ENCODE data around the gene COMMD8. TPM values are rescaled to one million over a fixed set of nuclear protein-coding genes. Genes with fewer than 3 reads are reported as not detected.

Gene COMMD8
- total RNA-seq, 1 donor from 2014 or later, result 15.8 TPM

DNA sequence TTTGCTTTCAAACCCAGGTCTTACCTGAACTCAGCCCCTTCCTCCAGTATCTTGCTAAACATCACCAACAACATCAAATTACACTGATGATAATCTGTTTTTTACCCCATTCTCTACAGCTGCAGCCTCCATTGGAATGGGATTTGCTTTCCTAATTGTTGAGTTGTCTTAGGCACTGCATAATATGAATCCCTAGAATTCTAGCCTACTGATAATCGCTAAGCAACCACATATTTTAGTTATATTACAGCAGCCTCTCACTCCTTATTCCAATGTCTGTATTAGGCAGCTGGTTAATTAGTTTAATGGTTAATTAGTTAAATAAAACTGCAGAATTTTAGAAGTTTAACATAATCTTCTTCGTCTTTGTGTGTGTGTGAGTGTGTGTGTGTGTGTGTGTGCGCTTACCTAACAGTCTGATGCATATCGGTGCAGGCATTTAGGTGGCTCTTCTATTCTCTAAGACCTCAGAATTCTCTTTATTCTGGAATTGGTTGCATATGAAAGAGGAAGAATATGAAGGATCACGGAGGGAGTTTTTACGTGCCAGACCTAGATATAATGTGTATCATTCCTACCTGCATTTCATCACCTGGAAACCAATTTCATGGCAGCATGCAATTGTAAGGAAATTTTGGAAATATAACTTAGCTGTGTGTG lies 5.3 kb upstream of the COMMD8 start:
- Mint-ChIP-seq H3K9me3 (no peaks in the 10 kb centered on the region), H3K4me1 (ENCODE audit: low read depth) (peaks cover 2% of the 10 kb centered on the region), H3K27ac (no peak overlapping the region), H3K4me3 (no peak overlapping the region), H3K36me3 (ENCODE audit: low read depth) (no peaks in the 10 kb centered on the region), H3K27me3 (ENCODE audit: insufficient read depth) (no peaks in the 10 kb centered on the region)
- intact Hi-C loops (cut with micrococcal nuclease), result loop anchor here (10.0 kb wide), 3 partner anchors 366 to 1306 kb away; partner anchors contain the start of genes CNGA1, CORIN and NIPAL1
- DNase-seq (ENCODE audit: low spot score), result no peak

DNA sequence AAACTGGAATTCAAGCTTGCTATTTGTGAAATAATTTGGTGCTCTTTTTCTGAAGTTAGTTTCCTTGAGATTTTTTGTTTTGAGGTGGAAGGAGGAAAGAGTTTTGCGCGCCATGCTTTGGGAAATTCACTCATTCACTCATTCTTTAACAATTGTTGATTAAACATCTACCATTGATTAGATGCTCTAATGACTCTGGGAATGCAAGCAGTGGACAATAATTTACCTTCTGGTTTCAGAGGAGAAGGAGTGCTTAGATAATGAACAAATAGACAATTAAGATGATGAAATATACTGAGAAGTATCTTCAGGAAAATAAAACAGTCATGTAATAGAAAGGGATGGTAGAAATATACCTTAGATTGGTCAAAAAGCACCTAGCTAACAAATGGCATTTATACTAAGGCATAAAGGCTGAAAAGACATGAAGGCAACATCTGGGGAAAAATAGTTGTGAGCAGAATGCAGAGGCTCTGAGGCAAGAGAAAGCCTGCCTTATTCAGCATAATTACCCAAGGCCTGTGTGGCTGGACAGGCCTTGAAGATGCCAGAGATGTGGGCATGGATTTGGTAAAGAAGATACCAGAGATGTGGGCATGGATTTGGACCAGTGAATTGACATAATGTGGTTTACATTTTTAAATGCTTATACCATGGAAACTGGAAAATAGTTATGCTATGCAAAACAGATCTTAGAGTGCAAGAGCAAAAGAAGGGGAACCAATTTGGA lies 2.7 kb upstream of the COMMD8 start:
- intact Hi-C loops (cut with micrococcal nuclease), result loop anchor here (10.0 kb wide), 3 partner anchors 369 to 1309 kb away; partner anchors contain the start of genes CNGA1, CORIN and NIPAL1
- Mint-ChIP-seq H3K27ac (no peak overlapping the region), H3K4me1 (ENCODE audit: low read depth) (peaks cover 25% of the 10 kb centered on the region), H3K27me3 (ENCODE audit: insufficient read depth) (no peaks in the 10 kb centered on the region), H3K4me3 (no peak overlapping the region), H3K36me3 (ENCODE audit: low read depth) (peaks cover 2% of the 10 kb centered on the region), H3K9me3 (no peaks in the 10 kb centered on the region)
- DNase-seq (ENCODE audit: low spot score), result no peak

DNA sequence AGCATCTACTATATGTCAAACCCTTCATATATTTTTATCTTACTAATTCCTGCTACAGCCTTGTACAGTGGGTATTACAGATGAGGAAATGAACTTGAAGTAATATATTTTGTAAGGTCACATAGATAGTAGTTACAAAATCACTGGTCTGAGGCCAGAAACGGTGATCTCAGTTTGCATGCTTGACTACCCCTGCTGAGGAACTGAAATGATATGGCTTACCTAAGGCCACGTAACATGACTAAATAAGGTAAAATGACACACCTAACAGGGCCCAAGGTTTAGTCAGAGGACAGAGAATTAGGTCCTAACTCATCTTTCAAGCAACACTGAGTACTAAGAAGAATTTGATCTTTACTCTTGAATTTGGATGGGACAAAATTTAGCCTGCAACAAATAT lies 1.5 kb upstream of the COMMD8 start:
- no peak overlapping the region for H3K4me3 Mint-ChIP-seq
- no peak overlapping the region for H3K27ac Mint-ChIP-seq
- H3K27me3 Mint-ChIP-seq (ENCODE audit: insufficient read depth), result no peaks in the 10 kb centered on the region
- intact Hi-C loops (cut with micrococcal nuclease), result loop anchor here (10.0 kb wide), 3 partner anchors 370 to 1310 kb away; partner anchors contain the start of genes CNGA1, CORIN and NIPAL1
- H3K4me1 Mint-ChIP-seq (ENCODE audit: low read depth), result peaks cover 32% of the 10 kb centered on the region
- no peak for DNase-seq (ENCODE audit: low spot score)
- peaks cover 2% of the 10 kb centered on the region for H3K36me3 Mint-ChIP-seq (ENCODE audit: low read depth)
- no peaks in the 10 kb centered on the region for H3K9me3 Mint-ChIP-seq

DNA sequence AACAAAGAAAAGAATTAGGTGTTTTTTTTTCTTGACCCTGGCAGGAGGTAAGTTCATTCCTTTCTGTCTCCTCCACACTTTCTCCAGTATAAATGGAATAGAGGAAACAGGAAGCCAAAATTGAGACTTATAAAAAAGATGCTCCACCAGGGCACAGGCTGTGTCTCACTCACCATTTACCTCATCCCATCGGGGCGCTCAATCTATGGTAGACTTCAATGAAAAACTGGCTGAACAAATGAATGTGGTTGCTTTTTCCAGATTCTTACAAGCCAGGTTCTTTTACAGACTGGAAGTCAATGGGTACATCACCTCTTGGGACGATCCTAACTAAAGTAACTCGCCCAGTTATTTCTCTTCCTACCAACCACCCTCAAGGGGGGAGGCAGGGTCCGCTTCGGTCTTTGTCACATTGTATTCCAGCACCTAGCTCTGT lies 685 bp downstream of the COMMD8 start:
- DNase-seq (ENCODE audit: low spot score), result no peak
- peaks cover 32% of the 10 kb centered on the region for H3K4me1 Mint-ChIP-seq (ENCODE audit: low read depth)
- H3K4me3 Mint-ChIP-seq, result peak overlapping the region; percentile 86
- intact Hi-C loops (cut with micrococcal nuclease), result loop anchor here (1.0 to 10.0 kb wide), 9 partner anchors 22 to 1369 kb away; partner anchors contain the start of genes ATP10D, CNGA1, CORIN and NFXL1
- H3K36me3 Mint-ChIP-seq (ENCODE audit: low read depth), result peaks cover 6% of the 10 kb centered on the region
- H3K27me3 Mint-ChIP-seq (ENCODE audit: insufficient read depth), result no peaks in the 10 kb centered on the region
- H3K9me3 Mint-ChIP-seq, result no peaks in the 10 kb centered on the region
- H3K27ac Mint-ChIP-seq, result peak overlapping the region; percentile 53

DNA sequence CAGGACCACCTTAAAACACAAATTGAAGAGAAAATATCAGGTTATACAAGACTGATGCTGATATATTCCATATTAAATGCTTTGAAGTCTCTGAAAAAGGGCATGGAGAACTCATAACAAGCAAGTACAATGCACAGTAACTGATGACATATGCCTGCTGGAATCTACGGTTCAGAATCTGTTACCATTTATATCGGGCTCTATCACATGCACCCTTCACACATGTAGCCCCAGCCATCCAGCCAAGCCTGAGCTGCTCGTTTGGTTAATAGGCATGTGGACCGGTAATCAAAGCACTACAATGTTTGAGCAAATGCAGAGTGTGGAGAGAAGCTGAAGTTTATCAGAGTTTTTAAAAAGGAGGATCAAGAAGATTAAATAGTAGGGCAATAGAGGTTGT lies 11.8 kb downstream of the COMMD8 start:
- intact Hi-C loops (cut with micrococcal nuclease), result no loop called here
- Mint-ChIP-seq H3K9me3 (no peaks in the 10 kb centered on the region), H3K27me3 (ENCODE audit: insufficient read depth) (no peaks in the 10 kb centered on the region), H3K36me3 (ENCODE audit: low read depth) (peaks cover 8% of the 10 kb centered on the region), H3K27ac (no peak overlapping the region), H3K4me3 (no peak overlapping the region), H3K4me1 (ENCODE audit: low read depth) (no peaks in the 10 kb centered on the region)
- no peak for DNase-seq (ENCODE audit: low spot score)

DNA sequence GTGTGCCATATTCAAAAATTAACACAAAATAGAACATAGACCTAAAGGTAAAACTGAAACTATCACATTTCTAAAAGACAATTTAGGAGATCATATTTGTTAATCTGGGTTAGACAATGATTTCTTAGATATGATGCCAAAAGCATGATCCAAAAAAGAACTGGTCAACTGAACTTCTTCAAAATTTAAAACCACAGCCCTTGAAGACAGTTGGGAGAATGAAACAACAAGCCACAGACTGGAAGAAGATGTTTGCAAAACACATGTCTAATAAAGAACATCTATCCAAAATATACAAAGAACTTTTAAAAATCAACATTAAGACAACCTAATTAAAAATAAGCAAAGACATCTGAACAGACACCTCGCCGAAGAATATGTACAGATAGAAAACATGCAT lies 19.5 kb downstream of the COMMD8 start:
- no peaks in the 10 kb centered on the region for H3K36me3 Mint-ChIP-seq (ENCODE audit: low read depth)
- H3K9me3 Mint-ChIP-seq, result no peaks in the 10 kb centered on the region
- no peak overlapping the region for H3K27ac Mint-ChIP-seq
- no peak for DNase-seq (ENCODE audit: low spot score)
- no peak overlapping the region for H3K4me3 Mint-ChIP-seq
- H3K4me1 Mint-ChIP-seq (ENCODE audit: low read depth), result peaks cover 4% of the 10 kb centered on the region
- peaks cover 2% of the 10 kb centered on the region for H3K27me3 Mint-ChIP-seq (ENCODE audit: insufficient read depth)
- intact Hi-C loops (cut with micrococcal nuclease), result no loop called here

DNA sequence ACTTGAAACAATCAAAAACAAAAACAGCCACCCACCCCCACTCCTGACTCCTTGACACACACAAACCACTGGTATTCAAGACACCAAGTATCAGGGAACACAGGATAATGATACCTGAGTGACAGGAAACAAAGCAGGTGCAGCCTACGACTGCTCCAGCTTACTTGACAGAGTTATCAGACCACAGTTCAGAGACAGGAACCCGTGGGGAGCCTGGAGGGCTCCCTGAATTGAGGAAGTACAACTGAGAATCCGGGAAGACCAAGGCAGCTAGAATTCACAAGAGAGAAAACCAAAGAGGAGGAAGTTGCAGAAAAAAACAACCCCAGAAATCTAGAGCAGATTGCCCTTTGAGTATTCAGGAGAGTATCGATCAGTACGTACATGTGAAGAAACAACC lies 20.5 kb downstream of the COMMD8 start:
- no peak for DNase-seq (ENCODE audit: low spot score)
- no peak overlapping the region for H3K27ac Mint-ChIP-seq
- H3K9me3 Mint-ChIP-seq, result no peaks in the 10 kb centered on the region
- peaks cover 4% of the 10 kb centered on the region for H3K4me1 Mint-ChIP-seq (ENCODE audit: low read depth)
- intact Hi-C loops (cut with micrococcal nuclease), result no loop called here
- H3K36me3 Mint-ChIP-seq (ENCODE audit: low read depth), result no peaks in the 10 kb centered on the region
- no peak overlapping the region for H3K4me3 Mint-ChIP-seq
- H3K27me3 Mint-ChIP-seq (ENCODE audit: insufficient read depth), result peaks cover 2% of the 10 kb centered on the region

DNA sequence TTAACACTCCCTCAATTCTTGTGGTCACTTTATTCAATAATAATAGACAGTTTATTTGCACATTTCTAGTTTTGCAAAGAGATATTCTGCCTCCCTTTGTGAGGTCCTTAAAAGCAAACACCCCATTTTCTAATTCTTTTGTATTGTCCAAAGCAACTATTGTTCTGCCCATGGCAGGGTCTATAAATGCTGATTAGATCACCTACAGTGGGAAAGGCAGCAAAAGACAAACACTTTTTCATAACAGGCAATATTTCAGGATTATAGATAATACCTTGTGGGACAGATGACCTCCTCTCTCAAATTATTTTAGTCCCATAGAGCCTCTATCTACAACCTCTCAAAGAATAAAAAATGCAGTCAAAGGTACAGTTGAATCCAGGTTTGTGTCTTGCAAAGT lies 28.6 kb downstream of the COMMD8 start:
- Mint-ChIP-seq H3K27me3 (ENCODE audit: insufficient read depth) (peaks cover 8% of the 10 kb centered on the region), H3K4me1 (ENCODE audit: low read depth) (no peaks in the 10 kb centered on the region), H3K4me3 (no peak overlapping the region), H3K27ac (no peak overlapping the region), H3K9me3 (no peaks in the 10 kb centered on the region), H3K36me3 (ENCODE audit: low read depth) (no peaks in the 10 kb centered on the region)
- intact Hi-C loops (cut with micrococcal nuclease), result no loop called here
- no peak for DNase-seq (ENCODE audit: low spot score)

DNA sequence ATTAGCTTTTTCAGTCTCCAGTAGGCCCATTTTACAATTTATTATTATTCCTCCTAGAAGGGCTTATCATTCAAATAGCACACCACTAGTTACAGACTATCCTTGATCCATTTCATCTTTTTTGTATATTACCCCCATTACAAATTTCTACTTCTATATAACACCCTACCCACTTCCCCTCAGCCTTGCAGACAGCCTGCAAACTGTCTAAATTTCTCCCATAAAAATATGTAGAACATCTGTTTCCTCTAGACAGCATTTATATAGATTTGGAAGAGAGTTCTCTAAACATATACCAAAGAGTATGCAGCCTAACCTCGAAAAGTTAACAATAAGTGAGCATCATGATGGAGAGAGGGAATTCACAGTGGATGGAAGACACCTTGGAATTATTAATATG lies 30.8 kb downstream of the COMMD8 start:
- Mint-ChIP-seq H3K36me3 (ENCODE audit: low read depth) (no peaks in the 10 kb centered on the region), H3K27ac (no peak overlapping the region), H3K9me3 (no peaks in the 10 kb centered on the region), H3K4me3 (no peak overlapping the region), H3K27me3 (ENCODE audit: insufficient read depth) (peaks cover 10% of the 10 kb centered on the region), H3K4me1 (ENCODE audit: low read depth) (no peaks in the 10 kb centered on the region)
- intact Hi-C loops (cut with micrococcal nuclease), result no loop called here
- no peak for DNase-seq (ENCODE audit: low spot score)

DNA sequence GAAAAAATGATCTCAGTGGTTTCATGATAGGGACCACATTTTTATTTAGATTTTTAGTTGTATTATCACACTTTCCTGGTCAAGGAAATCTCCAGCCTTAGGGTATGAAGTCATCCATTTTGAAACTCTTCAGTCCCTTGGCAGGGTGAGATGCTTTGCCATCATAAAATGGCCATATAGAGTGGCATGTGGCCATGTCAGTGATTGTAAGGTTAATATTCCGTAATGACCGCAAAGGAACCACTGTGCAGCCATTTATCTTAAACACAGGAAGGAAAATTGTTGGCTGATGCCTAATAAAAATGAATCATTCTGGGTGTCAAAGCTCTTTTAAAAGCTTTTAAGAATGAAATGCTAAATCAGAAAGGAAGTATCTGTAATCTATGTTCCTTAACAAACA lies 35.6 kb downstream of the COMMD8 start:
- no peak overlapping the region for H3K4me3 Mint-ChIP-seq
- no peak for DNase-seq (ENCODE audit: low spot score)
- H3K4me1 Mint-ChIP-seq (ENCODE audit: low read depth), result no peaks in the 10 kb centered on the region
- intact Hi-C loops (cut with micrococcal nuclease), result no loop called here
- H3K9me3 Mint-ChIP-seq, result no peaks in the 10 kb centered on the region
- H3K27me3 Mint-ChIP-seq (ENCODE audit: insufficient read depth), result peaks cover 5% of the 10 kb centered on the region
- H3K27ac Mint-ChIP-seq, result no peak overlapping the region
- H3K36me3 Mint-ChIP-seq (ENCODE audit: low read depth), result no peaks in the 10 kb centered on the region

DNA sequence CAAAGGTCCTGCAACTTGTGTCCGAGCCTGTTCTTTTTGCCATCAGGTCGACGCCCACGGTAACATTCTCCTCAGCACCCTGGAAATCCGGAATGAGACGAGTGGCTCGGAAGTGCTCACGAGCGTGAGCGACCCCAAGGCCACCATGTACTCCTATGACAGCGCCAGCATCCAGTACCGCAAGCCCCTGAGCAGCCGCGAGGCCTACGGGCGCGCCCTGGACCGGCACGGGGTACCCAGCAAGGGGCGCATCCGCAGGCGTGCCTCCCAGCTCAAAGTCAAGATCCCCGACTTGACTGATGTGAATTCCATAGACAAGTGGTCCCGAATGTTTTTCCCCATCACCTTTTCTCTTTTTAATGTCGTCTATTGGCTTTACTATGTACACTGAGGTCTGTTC lies 37.9 kb downstream of the COMMD8 start:
- peaks cover 12% of the 10 kb centered on the region for H3K27me3 Mint-ChIP-seq (ENCODE audit: insufficient read depth)
- DNase-seq (ENCODE audit: low spot score), result no peak
- no peaks in the 10 kb centered on the region for H3K36me3 Mint-ChIP-seq (ENCODE audit: low read depth)
- H3K27ac Mint-ChIP-seq, result no peak overlapping the region
- no peak overlapping the region for H3K4me3 Mint-ChIP-seq
- H3K4me1 Mint-ChIP-seq (ENCODE audit: low read depth), result no peaks in the 10 kb centered on the region
- no peaks in the 10 kb centered on the region for H3K9me3 Mint-ChIP-seq
- intact Hi-C loops (cut with micrococcal nuclease), result no loop called here

DNA sequence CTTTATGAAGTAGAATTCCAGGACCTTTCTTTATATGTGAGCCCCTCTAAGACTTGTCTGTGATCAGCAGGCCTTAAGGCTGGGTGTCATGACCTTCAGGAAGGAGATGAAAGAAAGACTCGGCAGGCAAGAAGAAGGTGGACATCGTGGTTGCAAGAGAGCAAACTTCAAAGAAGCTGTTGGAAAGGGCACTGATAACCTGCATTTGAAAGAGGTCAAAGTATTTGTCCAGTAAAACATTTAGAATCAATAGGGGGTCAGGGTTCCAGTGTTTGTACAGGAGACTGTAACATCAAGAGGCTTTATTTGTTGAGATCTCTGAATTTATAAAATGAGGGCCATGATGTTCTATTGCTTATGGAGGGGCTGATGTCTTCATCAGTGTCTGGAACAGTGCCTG lies 44.2 kb downstream of the COMMD8 start:
- no peak overlapping the region for H3K27ac Mint-ChIP-seq
- no peak for DNase-seq (ENCODE audit: low spot score)
- no peaks in the 10 kb centered on the region for H3K9me3 Mint-ChIP-seq
- peaks cover 8% of the 10 kb centered on the region for H3K27me3 Mint-ChIP-seq (ENCODE audit: insufficient read depth)
- intact Hi-C loops (cut with micrococcal nuclease), result no loop called here
- H3K4me3 Mint-ChIP-seq, result no peak overlapping the region
- H3K4me1 Mint-ChIP-seq (ENCODE audit: low read depth), result no peaks in the 10 kb centered on the region
- no peaks in the 10 kb centered on the region for H3K36me3 Mint-ChIP-seq (ENCODE audit: low read depth)

DNA sequence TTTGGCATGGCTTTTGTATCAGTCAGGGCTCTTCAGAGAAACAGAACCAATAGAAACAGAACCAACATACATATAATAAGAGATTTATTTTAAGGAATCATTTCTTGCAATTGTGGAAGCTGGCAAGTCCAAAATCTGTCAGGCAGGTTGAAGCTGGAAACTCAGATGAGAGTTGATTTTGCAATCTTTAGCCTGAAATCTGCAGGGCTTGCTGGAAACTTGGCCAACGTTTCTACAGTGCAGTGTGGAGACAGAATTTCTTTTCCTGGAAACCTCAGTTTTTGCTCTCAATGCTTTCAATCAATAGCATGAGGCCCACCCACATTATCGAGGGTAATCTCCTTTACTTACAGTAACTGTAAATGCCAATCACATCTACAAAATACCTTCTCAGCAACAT lies 45.4 kb downstream of the COMMD8 start:
- peaks cover 8% of the 10 kb centered on the region for H3K27me3 Mint-ChIP-seq (ENCODE audit: insufficient read depth)
- intact Hi-C loops (cut with micrococcal nuclease), result no loop called here
- no peak overlapping the region for H3K4me3 Mint-ChIP-seq
- no peaks in the 10 kb centered on the region for H3K36me3 Mint-ChIP-seq (ENCODE audit: low read depth)
- DNase-seq (ENCODE audit: low spot score), result no peak
- no peaks in the 10 kb centered on the region for H3K4me1 Mint-ChIP-seq (ENCODE audit: low read depth)
- H3K9me3 Mint-ChIP-seq, result no peaks in the 10 kb centered on the region
- no peak overlapping the region for H3K27ac Mint-ChIP-seq

All from activated T-helper 1 cell treated with anti-CD3 and anti-CD28 coated beads, Interleukin-12 subunit alpha, Interleukin-12 subunit beta, Interleukin-2, Interleukin-4 antibody, amounts not matched to agents 30 ng/mL and 10 ng/mL and 1 ng/mL, durations not matched to agents 14 hours and 24 hours and 36 hours (primary cell).